Measurements from ENCODE around the gene POLR1D. TPM values are rescaled to one million over a fixed set of nuclear protein-coding genes. Genes with fewer than 3 reads are reported as not detected.

The POLR1D gene
- total RNA-seq, 2 donors from 2014 or later = 123 to 124 TPM

GRCh38 chr13:27621116-27621365 is 651 bp upstream of the POLR1D start:
- Histone ChIP-seq H3K9me3 (no peaks in the 10 kb centered on the region), H3K4me1 (peaks cover 13% of the 10 kb centered on the region), H3K9ac (ENCODE audit: low read depth in 2 of 2, low read length in 2 of 2) (peak overlapping the region; percentile 79 to 92), H3K4me3 (peak overlapping the region; percentile 65), H3K27ac (peak overlapping the region; percentile 96), H3K36me3 (no peaks in the 10 kb centered on the region), H3K27me3 (no peaks in the 10 kb centered on the region)
- intact Hi-C loops (cut with DNase I) = loop anchor here (10.0 kb wide), 1 partner anchor 196 kb away; the partner anchor contains the start of gene GTF3A
- DNase-seq = no peak
- no peak for TF ChIP-seq CTCF (IDR thresholded peaks at IDR 0.05)

- intact Hi-C loops (cut with DNase I) = loop anchor here (10.0 kb wide), 1 partner anchor 197 kb away; the partner anchor contains the start of gene GTF3A
- Histone ChIP-seq H3K4me3 (peak overlapping the region; percentile 65), H3K27me3 (no peaks in the 10 kb centered on the region), H3K9ac (ENCODE audit: low read depth in 2 of 2, low read length in 2 of 2) (peak overlapping the region; percentile 93 to 94), H3K9me3 (no peaks in the 10 kb centered on the region), H3K27ac (peak overlapping the region; percentile 96), H3K36me3 (no peaks in the 10 kb centered on the region), H3K4me1 (peaks cover 13% of the 10 kb centered on the region)
- no peak for TF ChIP-seq CTCF (IDR thresholded peaks at IDR 0.05)
- no peak for DNase-seq
These were observed 569 bp downstream of the POLR1D start for GRCh38 chr13:27622102-27622820.

- intact Hi-C loops (cut with DNase I) = loop anchor here (10.0 kb wide), 1 partner anchor 198 kb away; the partner anchor contains the start of gene GTF3A
- no peak overlapping the region for H3K27ac ChIP-seq
- no peaks in the 10 kb centered on the region for H3K27me3 ChIP-seq
- no peak for DNase-seq
- no peaks in the 10 kb centered on the region for H3K36me3 ChIP-seq
- H3K9ac ChIP-seq (ENCODE audit: low read depth in 2 of 2, low read length in 2 of 2) = no peak overlapping the region
- TF ChIP-seq CTCF (IDR thresholded peaks at IDR 0.05) = no peak
- H3K4me3 ChIP-seq = peak overlapping the region; percentile 65
- H3K9me3 ChIP-seq = no peaks in the 10 kb centered on the region
- H3K4me1 ChIP-seq = peaks cover 13% of the 10 kb centered on the region
These were observed 1.2 kb downstream of the POLR1D start for GRCh38 chr13:27622881-27623280.

GRCh38 chr13:27624071-27624470 is 2.4 kb downstream of the POLR1D start:
- Histone ChIP-seq H3K4me1 (peaks cover 13% of the 10 kb centered on the region), H3K9ac (ENCODE audit: low read depth in 2 of 2, low read length in 2 of 2) (no peak overlapping the region), H3K27ac (no peak overlapping the region), H3K9me3 (no peaks in the 10 kb centered on the region), H3K27me3 (no peaks in the 10 kb centered on the region), H3K36me3 (no peaks in the 10 kb centered on the region), H3K4me3 (no peak overlapping the region)
- intact Hi-C loops (cut with DNase I) = loop anchor here (10.0 kb wide), 1 partner anchor 199 kb away; the partner anchor contains the start of gene GTF3A
- DNase-seq = no peak
- no peak for TF ChIP-seq CTCF (IDR thresholded peaks at IDR 0.05)

GRCh38 chr13:27625839-27626238 is 4.1 kb downstream of the POLR1D start:
- Histone ChIP-seq H3K27ac (no peak overlapping the region), H3K36me3 (no peaks in the 10 kb centered on the region), H3K9ac (ENCODE audit: low read depth in 2 of 2, low read length in 2 of 2) (no peak overlapping the region), H3K27me3 (no peaks in the 10 kb centered on the region), H3K4me1 (peaks cover 13% of the 10 kb centered on the region), H3K4me3 (no peak overlapping the region), H3K9me3 (no peaks in the 10 kb centered on the region)
- no peak for TF ChIP-seq CTCF (IDR thresholded peaks at IDR 0.05)
- intact Hi-C loops (cut with DNase I) = loop anchor here (10.0 kb wide), 1 partner anchor 201 kb away; the partner anchor contains the start of gene GTF3A
- no peak for DNase-seq

Measured in colonic mucosa (tissue), 4 donors.